Suppressor macrophage treated with lipopolysaccharide for 1 hour (primary cell): Measurements from ENCODE around the gene SWI5.
A peak's percentile ranks its signal among the peaks of the same experiment; 100 is the strongest.
"Not testable (repeated sequence)": the region's sequence is repeated elsewhere in the genome, so short reads cannot be mapped to it uniquely, and the experiment has no call there.

ENCODE experiments used
- DNase-seq, 3 donors: peaks; one replicate each; pipeline ENCODE4 v3.0.0-alpha.2; 2020 to 2022

SWI5 gene

DNA sequence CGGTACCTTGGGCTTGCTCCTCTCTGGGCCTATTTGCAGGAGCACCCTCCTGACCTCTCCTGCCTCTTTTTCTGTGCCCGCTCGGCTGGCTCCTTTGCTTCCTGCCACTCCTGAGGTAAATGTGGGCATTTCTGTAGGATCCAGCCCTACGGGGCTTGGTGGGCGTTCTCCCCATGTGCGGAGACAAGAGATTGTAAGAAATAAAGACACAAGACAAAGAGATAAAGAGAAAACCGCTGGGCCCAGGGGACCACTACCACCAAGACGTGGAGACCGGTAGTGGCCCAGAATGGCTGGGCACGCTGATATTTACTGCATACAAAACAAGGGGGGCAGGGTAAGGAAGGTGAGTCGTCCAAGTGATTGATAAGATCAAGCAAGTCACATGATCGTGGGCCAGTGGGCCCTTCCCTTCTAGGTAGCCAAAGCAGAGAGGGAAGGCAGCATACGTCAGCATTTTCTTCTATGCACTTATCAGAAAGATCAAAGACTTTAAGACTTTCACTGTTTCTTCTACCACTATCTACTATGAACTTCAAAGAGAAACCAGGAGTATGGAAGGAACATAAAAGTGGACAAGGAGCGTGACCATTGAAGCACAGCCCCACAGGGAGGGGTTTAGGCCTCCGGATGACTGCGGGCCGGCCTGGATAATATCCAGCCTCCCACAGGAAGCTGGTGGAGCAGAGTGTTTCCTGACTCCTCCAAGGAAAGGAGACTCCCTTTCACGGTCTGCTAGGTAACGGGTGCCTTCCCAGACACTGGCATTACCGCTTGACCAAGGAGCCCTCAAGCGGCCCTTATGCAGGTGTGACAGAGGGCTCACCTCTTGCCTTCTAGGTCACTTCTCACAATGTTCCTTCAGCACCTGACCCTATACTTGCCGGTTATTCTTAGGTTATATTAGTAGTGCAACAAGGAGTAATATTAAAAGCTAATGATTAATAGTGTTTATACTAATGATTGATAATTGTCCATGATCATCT is 3.3 kb downstream of the SWI5 start:
- not testable (repeated sequence) for DNase-seq

GRCh38 chr9:128280084-128280622 is 4.1 kb downstream of the SWI5 start:
- peak; percentile 64 to 70 (median 66) for DNase-seq

DNA sequence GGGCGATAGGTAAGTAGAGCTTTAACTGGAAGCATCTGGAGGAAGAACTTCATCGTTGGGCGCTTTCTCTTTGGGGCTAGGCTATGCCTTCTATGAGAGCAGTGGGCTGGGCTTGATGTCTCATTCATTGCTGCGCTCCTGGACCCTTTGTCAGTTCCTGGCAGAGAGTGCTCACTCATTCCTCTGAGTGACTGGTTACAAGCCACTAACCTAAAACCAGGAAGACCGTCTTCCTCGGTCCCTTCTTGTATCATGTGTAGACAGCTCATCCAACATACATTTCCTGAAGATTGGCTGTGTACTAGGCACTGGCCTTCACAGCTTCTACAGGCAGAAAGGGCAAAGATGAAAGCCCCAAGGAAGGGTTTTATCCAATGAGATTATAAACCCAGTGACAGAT is 6.4 kb downstream of the SWI5 start:
- no peak for DNase-seq

DNA sequence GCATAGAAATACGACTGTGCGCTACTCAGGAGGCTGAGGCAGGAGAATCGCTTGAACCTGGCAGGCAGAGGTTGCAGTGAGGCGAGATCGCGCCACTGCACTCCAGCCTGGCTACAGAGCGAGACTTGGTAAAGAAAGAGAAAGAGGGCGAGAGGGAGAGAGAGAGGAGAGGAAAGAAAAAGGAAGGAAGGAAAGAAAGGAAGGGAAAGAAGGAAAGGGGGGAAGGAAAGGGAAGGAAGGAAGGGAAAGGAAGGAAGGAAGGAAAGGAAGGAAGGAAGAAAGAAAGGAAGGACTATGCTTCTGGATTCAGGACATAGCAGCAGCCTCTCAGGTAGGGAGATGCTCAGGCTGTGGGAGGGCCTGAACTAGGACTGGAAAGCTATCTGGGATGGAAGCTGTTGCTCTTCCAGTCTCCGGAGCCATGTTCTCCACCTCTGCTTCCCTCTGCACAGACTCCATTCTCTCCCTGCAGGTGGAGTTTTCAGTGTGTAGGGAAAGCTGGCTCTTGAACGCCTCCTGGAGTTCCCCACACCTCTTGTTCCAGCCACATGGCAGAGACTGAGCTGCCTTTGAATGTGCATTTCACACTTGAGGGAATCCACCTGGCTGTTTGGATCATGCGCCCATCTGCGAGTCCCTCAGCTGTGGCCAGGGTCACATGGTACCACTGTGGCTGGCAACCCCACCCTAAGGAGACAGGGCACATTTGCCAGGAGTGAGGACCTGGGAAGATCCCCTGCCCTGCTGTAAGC is 9.1 kb downstream of the SWI5 start:
- no peak for DNase-seq

GRCh38 chr9:128286440-128286839 is 10.4 kb downstream of the SWI5 start:
- no peak for DNase-seq

DNA sequence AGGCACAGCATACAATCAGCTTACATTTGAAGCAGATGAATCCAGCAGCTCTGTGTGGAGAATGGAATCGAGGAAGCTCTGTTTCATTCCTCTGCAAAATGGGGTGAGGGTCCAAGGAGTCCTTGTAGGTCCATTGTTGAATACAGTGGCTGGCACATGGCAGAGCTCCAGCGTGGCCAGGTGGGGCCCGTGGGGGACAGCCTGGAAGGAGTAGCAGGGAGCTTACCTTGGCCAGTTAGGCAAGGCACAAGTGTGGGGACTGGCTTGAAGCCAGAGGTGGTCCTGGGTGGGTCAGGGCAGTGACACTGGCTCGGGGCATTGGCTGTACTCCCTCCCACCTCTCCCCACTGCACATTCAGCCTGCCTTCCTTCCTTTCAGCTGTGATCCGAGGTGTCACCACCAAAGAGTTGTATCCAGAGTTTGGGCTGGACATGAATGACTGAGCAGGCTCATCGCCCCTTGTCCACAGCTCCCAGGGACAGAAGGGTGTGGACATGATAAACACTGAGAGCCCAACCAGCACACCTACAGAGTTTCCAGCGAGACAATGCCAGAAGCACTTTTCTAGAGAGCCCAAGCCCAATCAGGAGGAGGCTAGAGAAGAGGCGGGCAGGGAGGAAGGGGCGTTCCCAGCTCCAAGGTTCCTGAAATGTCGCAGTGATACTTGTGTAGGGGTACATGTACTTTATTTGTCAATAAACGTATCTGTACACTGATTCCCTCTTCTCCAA is 12.4 kb downstream of the SWI5 start:
- no peak for DNase-seq

DNA sequence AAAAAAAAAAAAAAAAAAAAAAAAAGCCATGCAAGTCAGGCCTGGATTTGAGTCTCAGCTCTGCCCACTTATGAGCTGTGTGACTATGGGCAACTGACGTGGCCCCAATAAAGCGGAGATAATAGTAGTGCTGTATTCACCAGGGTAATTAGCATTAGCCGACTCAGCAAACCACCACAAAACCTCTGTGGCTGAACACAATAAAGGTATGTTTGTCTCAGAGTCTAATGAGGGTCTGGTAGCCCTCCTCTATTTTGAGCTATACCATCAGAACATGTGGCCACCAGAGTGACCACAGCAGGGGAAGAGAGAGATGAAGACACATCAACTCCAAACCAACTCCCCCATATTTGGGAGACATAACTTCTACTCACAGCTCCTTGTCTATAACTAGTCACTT is 15.9 kb downstream of the SWI5 start:
- no peak for DNase-seq

DNA sequence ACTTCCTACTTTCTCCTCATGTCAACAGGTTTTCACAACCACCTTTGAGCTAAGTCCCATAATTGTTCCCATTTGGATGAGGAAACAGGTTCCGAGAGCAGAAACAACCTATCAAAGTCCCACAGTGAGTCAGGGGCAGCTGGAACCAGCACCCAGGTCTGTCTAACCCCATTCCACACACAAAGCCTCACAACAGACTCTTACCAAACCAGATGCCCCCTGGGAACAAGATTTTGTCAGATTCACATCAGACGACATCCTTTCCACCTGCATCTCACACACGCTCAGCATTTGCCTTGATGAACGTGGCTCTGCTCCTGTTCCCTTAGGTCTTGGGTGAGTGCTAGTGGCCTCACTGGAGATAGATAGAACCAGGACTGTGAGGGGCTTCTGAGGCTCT is 17.0 kb downstream of the SWI5 start:
- no peak for DNase-seq

GRCh38 chr9:128294142-128294541 is 18.1 kb downstream of the SWI5 start:
- DNase-seq, result no peak

GRCh38 chr9:128296340-128297220 is 20.5 kb downstream of the SWI5 start:
- no peak for DNase-seq

- no peak for DNase-seq
Observed at GRCh38 chr9:128297221-128297773, 21.2 kb downstream of the SWI5 start.

DNA sequence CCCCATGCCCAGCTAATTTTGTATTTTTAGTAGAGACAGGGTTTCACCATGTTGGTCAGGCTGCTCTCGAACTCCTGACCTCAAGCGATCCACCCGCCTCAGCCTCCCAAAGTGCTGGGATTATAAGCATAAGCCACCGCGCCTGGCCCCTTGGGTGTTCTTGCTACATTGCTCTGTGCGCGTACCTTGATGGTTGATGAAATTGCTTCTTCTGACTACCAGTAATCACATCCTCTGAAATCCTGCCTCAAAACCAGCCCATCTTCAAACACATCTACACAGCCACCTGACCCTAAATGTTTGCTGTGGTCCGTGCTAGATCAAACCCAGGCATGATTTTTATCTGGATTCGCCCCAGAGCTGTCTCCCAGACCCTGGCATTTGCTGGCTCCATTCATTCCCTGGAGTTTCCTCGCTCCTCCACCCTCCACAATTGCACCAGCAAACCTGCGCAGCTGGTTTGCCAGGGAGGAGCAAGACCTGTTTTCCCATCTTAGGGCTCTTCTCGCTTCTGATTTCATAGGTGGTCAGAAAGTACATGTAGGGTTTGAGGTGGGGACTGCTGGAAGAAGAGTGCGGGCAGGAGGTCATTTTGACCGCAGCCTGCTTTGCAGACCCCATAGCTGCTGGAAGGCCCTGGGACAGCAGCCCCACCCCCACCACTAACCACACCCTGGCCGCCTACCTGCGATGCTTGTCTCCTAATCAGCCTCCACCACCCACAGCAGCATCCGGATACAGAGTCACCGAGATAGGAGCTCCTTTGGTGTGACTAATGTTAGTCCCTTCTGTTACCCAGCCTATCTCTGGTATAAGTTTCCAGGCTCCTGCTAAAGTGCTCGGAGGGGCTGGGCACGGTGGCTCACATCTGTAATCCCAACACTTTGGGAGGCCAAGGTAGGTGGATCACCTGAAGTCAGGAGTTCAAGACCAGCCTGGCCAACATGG is 22.7 kb downstream of the SWI5 start:
- DNase-seq, result no peak

GRCh38 chr9:128304136-128304970 is 28.3 kb downstream of the SWI5 start:
- DNase-seq, result no peak

GRCh38 chr9:128304971-128305288 is 28.9 kb downstream of the SWI5 start:
- DNase-seq, result no peak

DNA sequence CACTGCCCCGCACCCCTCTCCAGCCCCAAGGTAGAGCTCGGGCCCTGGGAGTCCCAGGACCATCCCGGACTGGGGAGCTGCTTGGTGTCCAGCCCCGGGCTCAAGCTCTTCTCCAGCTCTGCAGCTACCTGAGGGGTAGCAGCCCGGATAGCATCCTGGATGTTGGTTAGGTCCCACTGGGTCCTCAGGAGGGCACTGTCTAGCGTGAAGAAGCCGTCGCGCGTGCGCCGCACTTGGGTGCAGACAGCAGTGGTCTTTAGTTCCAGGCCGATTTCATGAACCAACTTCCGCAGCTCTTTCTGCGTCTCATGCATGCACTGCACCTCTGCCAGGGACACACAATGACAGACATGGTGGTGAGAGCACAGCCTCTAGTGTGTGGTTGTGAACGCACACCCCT is 33.5 kb downstream of the SWI5 start:
- DNase-seq, result no peak

- DNase-seq, result no peak
Observed at GRCh38 chr9:128310461-128310860, 34.4 kb downstream of the SWI5 start.

GRCh38 chr9:128314697-128315096 is 38.6 kb downstream of the SWI5 start:
- no peak for DNase-seq

- DNase-seq, result no peak
Observed at GRCh38 chr9:128316421-128316820, 40.3 kb downstream of the SWI5 start.

DNA sequence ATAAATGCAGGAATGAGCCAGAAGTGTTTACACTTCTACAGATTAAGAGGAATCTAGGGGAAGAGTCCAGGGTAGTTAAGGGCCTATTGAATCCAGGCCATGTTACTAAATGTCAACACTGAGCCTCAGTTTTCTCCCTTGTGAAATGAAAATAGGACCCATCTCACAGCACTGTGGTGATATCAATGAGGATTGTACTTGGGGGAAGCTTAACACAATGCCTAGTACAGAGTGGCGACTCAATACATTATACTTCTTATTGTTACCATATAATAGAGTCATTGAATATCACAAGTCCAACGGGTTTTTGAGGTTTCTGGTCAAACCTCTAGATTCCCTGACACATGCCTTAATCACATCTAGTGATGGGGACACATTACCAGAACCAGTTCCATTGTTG is 41.6 kb downstream of the SWI5 start:
- no peak for DNase-seq

DNA sequence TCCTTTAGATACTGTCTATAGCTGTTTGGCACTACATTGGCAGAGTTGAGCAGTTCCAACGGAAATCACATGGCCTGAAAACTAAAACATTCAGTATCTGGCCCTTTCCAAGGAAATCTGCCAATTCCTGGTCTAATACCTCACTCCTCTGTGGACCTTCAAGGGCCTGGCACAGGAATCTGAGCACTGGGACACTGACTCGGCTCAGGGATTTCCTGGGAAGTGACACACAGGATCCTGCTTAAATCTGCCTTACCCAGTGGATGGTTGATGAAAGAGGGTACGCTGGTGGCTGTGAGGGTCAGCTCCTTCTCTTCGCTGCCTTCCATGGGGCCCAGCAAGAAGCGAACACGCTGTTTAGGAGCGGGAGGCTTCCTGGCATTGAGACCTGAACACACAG is 45.3 kb downstream of the SWI5 start:
- DNase-seq, result no peak
